GM21619 (cell line): ENCODE data around the gene SMIM21.

Experiments used
- ATAC-seq: cut with Tn5 transposase; IDR thresholded peaks from one replicate; pipeline ENCODE4 v1.9.1; 2021; ENCODE audit not compliant: unreplicated experiment

SMIM21 gene

GRCh38 chr18:75428490-75428889 is 987 bp upstream of the SMIM21 start:
- ATAC-seq = no peak

GRCh38 chr18:75422341-75422910 is 5.1 kb downstream of the SMIM21 start:
- ATAC-seq = no peak

GRCh38 chr18:75421656-75422055 is 5.8 kb downstream of the SMIM21 start:
- no peak for ATAC-seq

- no peak for ATAC-seq
Observed at GRCh38 chr18:75418293-75419005, 9.1 kb downstream of the SMIM21 start.

- no peak for ATAC-seq
Observed at GRCh38 chr18:75410611-75411010, 16.9 kb downstream of the SMIM21 start.

- no peak for ATAC-seq
Observed at GRCh38 chr18:75409806-75410205, 17.7 kb downstream of the SMIM21 start.

- ATAC-seq = no peak
Observed at GRCh38 chr18:75408554-75409506, 18.7 kb downstream of the SMIM21 start.

GRCh38 chr18:75407468-75408437 is 19.8 kb downstream of the SMIM21 start:
- no peak for ATAC-seq

- no peak for ATAC-seq
Observed at GRCh38 chr18:75406491-75407445, 20.7 kb downstream of the SMIM21 start.

GRCh38 chr18:75405351-75405750 is 22.2 kb downstream of the SMIM21 start:
- ATAC-seq = no peak

- no peak for ATAC-seq
Observed at GRCh38 chr18:75400366-75400765, 27.1 kb downstream of the SMIM21 start.

- ATAC-seq = no peak
Observed at GRCh38 chr18:75395137-75395536, 32.4 kb downstream of the SMIM21 start.

GRCh38 chr18:75393721-75394120 is 33.8 kb downstream of the SMIM21 start:
- no peak for ATAC-seq

GRCh38 chr18:75392226-75392578 is 35.3 kb downstream of the SMIM21 start:
- ATAC-seq = no peak

- no peak for ATAC-seq
Observed at GRCh38 chr18:75391279-75392225, 36.0 kb downstream of the SMIM21 start.

GRCh38 chr18:75390854-75391253 is 36.6 kb downstream of the SMIM21 start:
- ATAC-seq = no peak

- ATAC-seq = no peak
Observed at GRCh38 chr18:75384144-75384543, 43.4 kb downstream of the SMIM21 start.
